ENCODE data around the gene APOA5. TPM values are rescaled to one million over a fixed set of nuclear protein-coding genes. Genes with fewer than 3 reads are reported as not detected.
"Not testable (repeated sequence)": the region's sequence is repeated elsewhere in the genome, so short reads cannot be mapped to it uniquely, and the experiment has no call there.

APOA5 gene
- total RNA-seq, 4 donors from 2014 or later: not detected

DNA sequence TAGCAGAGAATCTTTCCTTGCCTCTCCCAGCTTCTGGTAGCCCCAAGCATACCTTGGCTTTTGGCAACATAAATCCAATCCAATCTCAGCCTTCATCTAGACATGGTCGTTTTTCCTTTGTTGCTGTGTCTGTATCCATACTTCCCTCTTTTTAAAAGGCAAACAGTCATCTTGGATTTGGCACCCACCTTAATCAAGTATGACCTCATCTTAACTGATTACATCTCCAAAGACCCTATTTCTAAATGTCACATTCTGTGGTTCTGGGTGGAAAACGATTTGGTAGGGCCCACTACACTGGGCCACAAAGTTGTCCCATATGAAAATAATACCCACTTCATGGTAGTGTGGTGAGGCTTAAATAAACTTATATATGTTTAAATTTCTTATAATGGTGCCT is 19.7 kb downstream of the APOA5 start:
- Histone ChIP-seq H3K27me3 (no peaks in the 10 kb centered on the region), H3K9me3 (no peaks in the 10 kb centered on the region), H3K4me1 (peaks cover 0 to 31% (median 22%) of the 10 kb centered on the region in 4 donors), H3K4me3 (peak overlapping the region; percentile 82 to 96 (median 94)), H3K27ac (peak overlapping the region in 2 of 4 donors; percentile 92 to 95), H3K36me3 (peaks cover 0 to 34% (median 0%) of the 10 kb centered on the region in 3 donors)
- no peak for DNase-seq (ENCODE audit: low spot score in 2 of 2)
- TF ChIP-seq EP300 (IDR thresholded peaks at IDR 0.05) (no peak), POLR2A (IDR thresholded peaks at IDR 0.05) (no peak)
- TF ChIP-seq, protein P1, sequence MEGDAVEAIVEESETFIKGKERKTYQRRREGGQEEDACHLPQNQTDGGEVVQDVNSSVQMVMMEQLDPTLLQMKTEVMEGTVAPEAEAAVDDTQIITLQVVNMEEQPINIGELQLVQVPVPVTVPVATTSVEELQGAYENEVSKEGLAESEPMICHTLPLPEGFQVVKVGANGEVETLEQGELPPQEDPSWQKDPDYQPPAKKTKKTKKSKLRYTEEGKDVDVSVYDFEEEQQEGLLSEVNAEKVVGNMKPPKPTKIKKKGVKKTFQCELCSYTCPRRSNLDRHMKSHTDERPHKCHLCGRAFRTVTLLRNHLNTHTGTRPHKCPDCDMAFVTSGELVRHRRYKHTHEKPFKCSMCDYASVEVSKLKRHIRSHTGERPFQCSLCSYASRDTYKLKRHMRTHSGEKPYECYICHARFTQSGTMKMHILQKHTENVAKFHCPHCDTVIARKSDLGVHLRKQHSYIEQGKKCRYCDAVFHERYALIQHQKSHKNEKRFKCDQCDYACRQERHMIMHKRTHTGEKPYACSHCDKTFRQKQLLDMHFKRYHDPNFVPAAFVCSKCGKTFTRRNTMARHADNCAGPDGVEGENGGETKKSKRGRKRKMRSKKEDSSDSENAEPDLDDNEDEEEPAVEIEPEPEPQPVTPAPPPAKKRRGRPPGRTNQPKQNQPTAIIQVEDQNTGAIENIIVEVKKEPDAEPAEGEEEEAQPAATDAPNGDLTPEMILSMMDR (IDR thresholded peaks at IDR 0.05): no peak
- 7 to 12% methylated on average over 2 of the region's 2 CpGs for WGBS, 2 donors

DNA sequence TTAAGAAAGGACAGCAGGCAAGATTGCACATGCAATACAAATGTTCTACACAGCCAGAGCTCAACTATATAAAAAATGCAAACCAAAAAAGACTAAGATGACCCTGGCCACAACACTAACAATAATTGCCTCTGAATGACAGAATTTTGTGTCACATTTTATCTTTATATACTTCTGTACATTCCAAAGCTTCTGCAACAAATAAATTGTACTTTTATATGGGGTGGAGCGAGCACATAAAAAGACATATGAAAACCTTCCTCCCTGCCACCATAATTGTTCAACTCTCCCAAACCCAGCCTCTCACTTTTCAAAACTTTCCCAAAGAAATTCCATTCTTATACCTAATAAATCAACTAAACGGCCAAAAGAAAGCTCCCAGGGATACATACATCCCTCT is 29.5 kb downstream of the APOA5 start:
- H3K27ac ChIP-seq: no peak overlapping the region
- WGBS, 2 donors: 83 to 85% methylated on average over 2 of the region's 2 CpGs
- H3K4me3 ChIP-seq: no peak overlapping the region
- DNase-seq (ENCODE audit: low spot score in 2 of 2): no peak
- TF ChIP-seq POLR2A (IDR thresholded peaks at IDR 0.05) (no peak), EP300 (IDR thresholded peaks at IDR 0.05) (no peak)
- TF ChIP-seq, protein P1 (IDR thresholded peaks at IDR 0.05): no peak
- no peaks in the 10 kb centered on the region for H3K4me1 ChIP-seq
- H3K9me3 ChIP-seq: no peaks in the 10 kb centered on the region
- H3K27me3 ChIP-seq: no peaks in the 10 kb centered on the region
- H3K36me3 ChIP-seq: peaks cover 7 to 82% (median 9%) of the 10 kb centered on the region in 3 donors

DNA sequence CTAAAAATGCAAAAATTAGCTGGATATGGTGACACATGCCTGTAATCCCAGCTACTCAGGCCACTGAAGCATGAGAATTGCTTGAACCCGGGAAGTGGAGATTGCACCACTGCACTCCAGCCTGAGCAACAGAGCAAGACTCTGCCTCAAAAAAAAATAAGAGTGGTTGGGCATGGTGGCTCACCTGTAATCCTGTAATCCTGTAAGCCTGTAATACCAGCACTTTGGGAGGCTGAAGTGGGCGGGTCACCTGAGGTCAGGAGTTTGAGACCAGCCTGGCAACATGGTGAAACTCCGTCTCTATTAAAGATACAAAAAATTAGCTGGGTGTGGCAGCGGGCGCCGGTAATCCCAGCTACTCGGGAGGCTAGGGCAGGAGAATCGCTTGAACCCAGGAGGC is 35.6 kb downstream of the APOA5 start:
- peaks cover 0 to 94% (median 16%) of the 10 kb centered on the region in 3 donors for H3K36me3 ChIP-seq
- not testable (repeated sequence) for DNase-seq (ENCODE audit: low spot score in 2 of 2); H3K9me3 ChIP-seq; H3K4me1 ChIP-seq; H3K4me3 ChIP-seq; H3K27me3 ChIP-seq; H3K27ac ChIP-seq
- WGBS, 2 donors: 88 to 95% methylated on average over 8 of the region's 8 CpGs

DNA sequence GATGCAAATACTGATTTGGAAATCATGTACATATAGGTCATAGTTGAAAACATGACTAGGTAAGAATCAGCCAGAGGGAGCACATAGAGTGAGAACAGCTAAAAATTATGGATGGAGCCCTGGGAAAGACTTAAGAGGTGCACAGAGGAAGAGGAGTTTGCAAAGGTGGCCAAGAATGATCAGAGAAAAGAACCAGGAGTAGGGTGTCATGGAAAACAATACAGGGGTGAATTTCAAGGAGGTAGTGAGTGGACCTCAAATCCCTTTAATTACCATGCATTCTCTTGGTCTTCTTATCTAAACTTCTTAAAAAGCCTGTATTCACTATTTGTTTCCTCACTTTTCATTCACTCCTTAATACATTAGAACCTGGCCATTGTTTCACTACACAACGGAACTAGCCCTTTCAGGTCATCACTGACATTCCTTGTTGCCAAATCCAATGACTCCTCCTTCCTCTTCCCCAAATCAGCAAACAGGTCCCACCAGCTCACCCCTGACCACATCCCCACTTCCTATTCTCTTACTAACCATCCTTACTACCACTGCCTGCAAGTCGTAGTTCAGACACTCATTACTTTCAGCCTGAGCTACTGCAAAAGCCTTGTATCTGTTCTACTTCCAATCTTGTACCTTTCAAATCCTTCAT is 41.5 kb downstream of the APOA5 start:
- H3K27ac ChIP-seq: no peak overlapping the region
- no peaks in the 10 kb centered on the region for H3K4me1 ChIP-seq
- no peaks in the 10 kb centered on the region for H3K9me3 ChIP-seq
- 82 to 85% methylated on average over 2 of the region's 2 CpGs for WGBS, 2 donors
- H3K36me3 ChIP-seq: peaks cover 0 to 93% (median 3%) of the 10 kb centered on the region in 3 donors
- H3K27me3 ChIP-seq: no peaks in the 10 kb centered on the region
- TF ChIP-seq POLR2A (IDR thresholded peaks at IDR 0.05) (no peak), EP300 (IDR thresholded peaks at IDR 0.05) (no peak)
- TF ChIP-seq, protein P1 (IDR thresholded peaks at IDR 0.05): no peak
- no peak for DNase-seq (ENCODE audit: low spot score in 2 of 2)
- H3K4me3 ChIP-seq: no peak overlapping the region

DNA sequence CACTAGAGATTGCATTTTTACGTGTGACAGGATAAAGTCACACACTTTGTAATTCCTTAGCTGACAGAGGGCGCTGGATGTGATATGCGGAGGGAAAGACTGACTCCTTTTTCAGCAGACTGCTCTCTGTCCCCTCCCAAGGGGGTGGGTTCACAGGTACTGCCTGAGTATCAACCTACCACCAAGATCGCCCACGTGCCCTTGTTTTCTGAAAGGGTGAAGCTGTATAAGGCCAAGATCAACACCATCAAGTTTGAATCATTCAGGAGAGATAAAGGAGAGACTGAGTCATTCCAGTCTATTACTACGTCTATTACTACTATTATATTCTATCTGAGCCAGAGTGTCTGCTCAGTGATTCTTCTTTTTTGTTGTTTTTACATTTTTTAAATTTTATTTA is 49.6 kb downstream of the APOA5 start:
- WGBS, 2 donors: 65 to 79% methylated on average over 6 of the region's 6 CpGs
- Histone ChIP-seq H3K36me3 (peaks cover 0 to 32% (median 0%) of the 10 kb centered on the region in 3 donors), H3K27ac (peak overlapping the region in 1 of 4 donors; percentile 16), H3K9me3 (no peaks in the 10 kb centered on the region), H3K4me3 (no peak overlapping the region), H3K27me3 (no peaks in the 10 kb centered on the region), H3K4me1 (peaks cover 0 to 4% (median 0%) of the 10 kb centered on the region in 4 donors)
- TF ChIP-seq POLR2A (IDR thresholded peaks at IDR 0.05) (no peak), EP300 (IDR thresholded peaks at IDR 0.05) (no peak)
- TF ChIP-seq, protein P1 (IDR thresholded peaks at IDR 0.05): no peak
- DNase-seq (ENCODE audit: low spot score in 2 of 2): no peak
